Lower leg skin (tissue), 4 donors: ENCODE data around the gene SLC19A2. TPM values are rescaled to one million over a fixed set of nuclear protein-coding genes. Genes with fewer than 3 reads are reported as not detected.
"Not testable (repeated sequence)": the region's sequence is repeated elsewhere in the genome, so short reads cannot be mapped to it uniquely, and the experiment has no call there.

Experiments used
- DNase-seq, 2 donors: peaks; one replicate each; pipeline ENCODE4 v3.0.0-alpha.2; 2019; ENCODE audit warnings: low spot score in 2 of 2
- H3K4me3 ChIP-seq: fragments of 200-600 bp; sonication (generic); 2 replicates; pipeline ENCODE4 v1.5.1; 2017; ENCODE audit warnings: mild to moderate bottlenecking, low read depth; ENCODE audit not compliant: poor library complexity, severe bottlenecking
- CTCF ChIP-seq, 3 donors: fragments of 450-650 bp; IDR thresholded peaks; one replicate each; pipeline ENCODE4 v1.5.1; 2016; ENCODE audit warnings: antibody characterized with exemption in 3 of 3, mild to moderate bottlenecking in 3 of 3, moderate library complexity in 2 of 3
- POLR2A ChIP-seq, 2 donors: fragments of 450-650 bp; IDR thresholded peaks; one replicate each; pipeline ENCODE4 v1.6.1; 2016 to 2017; ENCODE audit warnings: antibody characterized with exemption in 2 of 2, mild to moderate bottlenecking in 1 of 2, moderate library complexity in 1 of 2
- WGBS, 2 donors: methylation state at CpG; one replicate each; pipeline ENCODE4 v1.1.5; 2018; 5-methylcytosine and 5-hydroxymethylcytosine counted together
- intact Hi-C: fragments of 100-400 bp; cut with DNase I; formaldehyde crosslinking; loops from one replicate; pipeline ENCODE4 v1.15.0; 2023; ENCODE audit warnings: low total_unique reads
- total RNA-seq, 4 donors: library from RNA; depleted of rRNA; stranded (reverse); fragments of >200 nt; gene quantifications; one replicate each; pipeline ENCODE4 v1.1.0, GENCODE V29; 2016

SLC19A2 gene
- total RNA-seq, 4 donors from 2014 or later: 25.2 to 37.4 (median 35.1) TPM

- no peak overlapping the region for H3K4me3 ChIP-seq
- no peak for DNase-seq
- intact Hi-C loops: no loop called here
- no peak for TF ChIP-seq CTCF (IDR thresholded peaks at IDR 0.05)
- TF ChIP-seq POLR2A (IDR thresholded peaks at IDR 0.05): no peak
- 76 to 78% methylated on average over 2 of the region's 2 CpGs for WGBS, 2 donors
Observed at GRCh38 chr1:169507413-169507812, 21.7 kb upstream of the SLC19A2 start.

GRCh38 chr1:169503601-169504000 lies 17.9 kb upstream of the SLC19A2 start:
- intact Hi-C loops, DNase-seq, H3K4me3 ChIP-seq: not testable (repeated sequence)
- 93 to 100% methylated on average over 2 of the region's 2 CpGs for WGBS, 2 donors

- DNase-seq: no peak
- no peak overlapping the region for H3K4me3 ChIP-seq
- TF ChIP-seq CTCF (IDR thresholded peaks at IDR 0.05) (no peak), POLR2A (IDR thresholded peaks at IDR 0.05) (no peak)
- intact Hi-C loops: no loop called here
Observed at GRCh38 chr1:169499807-169500206, 14.1 kb upstream of the SLC19A2 start.

GRCh38 chr1:169497317-169497716 lies 11.6 kb upstream of the SLC19A2 start:
- no peak overlapping the region for H3K4me3 ChIP-seq
- 80 to 83% methylated on average over 2 of the region's 2 CpGs for WGBS, 2 donors
- intact Hi-C loops: no loop called here
- no peak for TF ChIP-seq POLR2A (IDR thresholded peaks at IDR 0.05)
- TF ChIP-seq CTCF (IDR thresholded peaks at IDR 0.05): no peak
- no peak for DNase-seq

- TF ChIP-seq CTCF (IDR thresholded peaks at IDR 0.05): no peak
- TF ChIP-seq POLR2A (IDR thresholded peaks at IDR 0.05): no peak
- 48 to 50% methylated on average over 2 of the region's 2 CpGs for WGBS, 2 donors
- DNase-seq: no peak
- no peak overlapping the region for H3K4me3 ChIP-seq
- intact Hi-C loops: no loop called here
Observed at GRCh38 chr1:169495916-169496315, 10.2 kb upstream of the SLC19A2 start.

GRCh38 chr1:169495046-169495775 lies 9.5 kb upstream of the SLC19A2 start:
- DNase-seq: no peak
- TF ChIP-seq POLR2A (IDR thresholded peaks at IDR 0.05) (no peak), CTCF (IDR thresholded peaks at IDR 0.05) (no peak)
- no peak overlapping the region for H3K4me3 ChIP-seq
- intact Hi-C loops: no loop called here
